ENCODE data around the gene HSPE1.

- no peak for TF ChIP-seq EGR1 (IDR thresholded peaks at IDR 0.05)
- no peak for TF ChIP-seq FOXM1 (IDR thresholded peaks at IDR 0.05; ENCODE audit: borderline replicate concordance, low read depth)
- TF ChIP-seq EP300 (IDR thresholded peaks at IDR 0.05; ENCODE audit: borderline replicate concordance): no peak
- TF ChIP-seq MAX (IDR thresholded peaks at IDR 0.05): no peak
- TF ChIP-seq ZBTB7A (IDR thresholded peaks at IDR 0.05; ENCODE audit: low read depth): no peak
- no peak for TF ChIP-seq TAF1 (IDR thresholded peaks at IDR 0.05; ENCODE audit: low read depth)
- no peak for TF ChIP-seq YY1 (IDR thresholded peaks at IDR 0.05; ENCODE audit: low read depth)
- TF ChIP-seq CEBPB (IDR thresholded peaks at IDR 0.05): no peak
- TF ChIP-seq TCF12 (IDR thresholded peaks at IDR 0.05; ENCODE audit: low read depth): no peak
- TF ChIP-seq REST (IDR thresholded peaks at IDR 0.05; ENCODE audit: low read depth): no peak
- TF ChIP-seq CREB1 (IDR thresholded peaks at IDR 0.05; ENCODE audit: low read depth): no peak
Observed at GRCh38 chr2:197461057-197461456, 39.1 kb upstream of the HSPE1 start.
